ENCODE data around the gene LTN1. TPM values are rescaled to one million over a fixed set of nuclear protein-coding genes. Genes with fewer than 3 reads are reported as not detected.
A peak's percentile ranks its signal among the peaks of the same experiment; 100 is the strongest.

The LTN1 gene
- total and polyA plus RNA-seq, 2 of the 13 experiments (the other 11 are each of a cell fraction or from before 2014, with no cell fraction given), result 6.7 to 24.6 TPM

DNA sequence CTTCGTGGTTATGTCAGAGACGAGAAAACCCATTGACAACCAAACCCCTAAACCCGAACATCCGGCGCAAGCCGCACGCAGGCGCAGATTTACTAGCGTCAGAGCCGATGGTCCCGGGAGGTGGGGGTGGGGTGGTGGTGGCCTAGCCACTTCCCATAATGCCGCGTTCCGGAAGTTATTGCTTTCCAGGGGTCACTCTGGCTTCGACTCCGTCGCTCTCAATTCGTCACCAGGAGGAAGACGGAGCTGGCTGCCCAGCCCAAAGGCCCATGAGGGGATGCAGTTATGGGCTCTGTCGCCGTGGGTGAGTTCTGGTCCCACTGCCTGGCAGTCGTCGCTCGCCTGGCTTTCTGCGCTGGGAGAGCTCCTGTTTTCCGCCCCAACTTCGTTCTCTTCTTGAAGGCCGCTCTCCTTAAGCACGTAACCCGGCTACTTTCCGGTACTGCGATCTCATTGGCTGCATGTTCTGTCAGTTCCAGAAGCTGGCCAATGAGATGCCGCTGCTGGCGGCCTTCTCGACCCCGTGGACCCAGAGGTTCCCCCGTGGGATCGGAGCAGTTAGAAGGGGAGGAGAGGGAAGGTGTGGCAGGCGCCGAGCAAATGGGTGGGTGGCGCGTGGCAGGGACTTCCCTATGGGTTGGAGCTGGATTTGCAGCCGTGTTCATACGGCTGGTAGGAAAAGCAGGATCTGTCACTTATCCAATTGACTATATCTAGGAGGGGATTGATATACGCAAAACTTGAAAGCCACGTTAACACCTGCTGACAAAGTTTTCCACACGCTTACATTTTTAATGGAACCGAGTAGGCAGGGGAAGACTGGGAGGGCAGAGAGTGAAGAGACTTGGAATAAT is 32.0 kb upstream of the LTN1 start, which contains the start of gene USP16 (continued):
- TF ChIP-seq STAT6 (CRISPR knock-in tag; IDR thresholded peaks at IDR 0.05; ENCODE audit: borderline replicate concordance) (no peak), SRSF1 (optimal IDR thresholded peaks at IDR 0.05; ENCODE audit: low read depth, low read length) (no peak), FOXM1 (CRISPR knock-in tag; IDR thresholded peaks at IDR 0.05) (0 out of 2 replicates have a peak, but pooled peaks have one; percentile 33), EP300 (IDR thresholded peaks at IDR 0.05; ENCODE audit: low read depth in 2 of 2, low read length in 2 of 2) (0 out of 4 replicates have a peak, but pooled peaks of 1 of the 2 experiments have one; percentile 5), EP300 (CRISPR knock-in tag; IDR thresholded peaks at IDR 0.05; ENCODE audit: borderline replicate concordance) (no peak; the same call in 1 of the 2 replicates), DMTF1 (CRISPR knock-in tag; IDR thresholded peaks at IDR 0.05) (no peak), ZFP82 (CRISPR knock-in tag; IDR thresholded peaks at IDR 0.05; ENCODE audit: borderline replicate concordance) (no peak), IKZF1 (IDR thresholded peaks at IDR 0.05) (no peak), SMARCE1 (IDR thresholded peaks at IDR 0.05; ENCODE audit: borderline replicate concordance) (no peak), PBX2 (CRISPR knock-in tag; IDR thresholded peaks at IDR 0.05) (peak; percentile 93), ZNF275 (CRISPR knock-in tag; IDR thresholded peaks at IDR 0.05; ENCODE audit: borderline replicate concordance) (no peak; the same call in 1 of the 2 replicates), FIP1L1 (IDR thresholded peaks at IDR 0.05; ENCODE audit: borderline replicate concordance, insufficient read depth, low read depth, low read length) (0 out of 2 replicates have a peak, but pooled peaks have one; percentile 38), POLR2AphosphoS5 (IDR thresholded peaks at IDR 0.05; ENCODE audit: low read depth, low read length) (peak; percentile 81), RBFOX2 (IDR thresholded peaks at IDR 0.05; ENCODE audit: low read depth, low read length) (peak; percentile 76), ZBTB38 (CRISPR knock-in tag; IDR thresholded peaks at IDR 0.05) (peak; percentile 48; the same call in 1 of the 2 replicates)
- TF ChIP-seq, protein P1, sequence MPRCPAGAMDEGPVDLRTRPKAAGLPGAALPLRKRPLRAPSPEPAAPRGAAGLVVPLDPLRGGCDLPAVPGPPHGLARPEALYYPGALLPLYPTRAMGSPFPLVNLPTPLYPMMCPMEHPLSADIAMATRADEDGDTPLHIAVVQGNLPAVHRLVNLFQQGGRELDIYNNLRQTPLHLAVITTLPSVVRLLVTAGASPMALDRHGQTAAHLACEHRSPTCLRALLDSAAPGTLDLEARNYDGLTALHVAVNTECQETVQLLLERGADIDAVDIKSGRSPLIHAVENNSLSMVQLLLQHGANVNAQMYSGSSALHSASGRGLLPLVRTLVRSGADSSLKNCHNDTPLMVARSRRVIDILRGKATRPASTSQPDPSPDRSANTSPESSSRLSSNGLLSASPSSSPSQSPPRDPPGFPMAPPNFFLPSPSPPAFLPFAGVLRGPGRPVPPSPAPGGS (CRISPR knock-in tag; IDR thresholded peaks at IDR 0.05), result no peak
- TF ChIP-seq, protein P2, sequence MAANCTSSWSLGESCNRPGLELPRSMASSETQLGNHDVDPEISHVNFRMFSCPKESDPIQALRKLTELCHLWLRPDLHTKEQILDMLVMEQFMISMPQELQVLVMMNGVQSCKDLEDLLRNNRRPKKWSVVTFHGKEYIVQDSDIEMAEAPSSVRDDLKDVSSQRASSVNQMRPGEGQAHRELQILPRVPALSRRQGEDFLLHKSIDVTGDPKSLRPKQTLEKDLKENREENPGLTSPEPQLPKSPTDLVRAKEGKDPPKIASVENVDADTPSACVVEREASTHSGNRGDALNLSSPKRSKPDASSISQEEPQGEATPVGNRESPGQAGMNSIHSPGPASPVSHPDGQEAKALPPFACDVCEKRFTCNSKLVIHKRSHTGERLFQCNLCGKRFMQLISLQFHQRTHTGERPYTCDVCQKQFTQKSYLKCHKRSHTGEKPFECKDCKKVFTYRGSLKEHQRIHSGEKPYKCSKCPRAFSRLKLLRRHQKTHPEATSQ (CRISPR knock-in tag; IDR thresholded peaks at IDR 0.05; ENCODE audit: borderline replicate concordance), result peak; percentile 73; the same call in 1 of the 2 replicates

All from HepG2 (cell line).